Stimulated activated CD8-positive, alpha-beta memory T cell treated with anti-CD3 and anti-CD28 coated beads, Interleukin-7, amount 100 ng/mL, for 4 hours (primary cell): ENCODE results near the gene HDGFL3.

Experiments used
- DNase-seq, 2 donors: peaks; one replicate each; pipeline ENCODE4 v3.0.0-alpha.2; 2020; ENCODE audit warnings: low read depth in 2 of 2

Gene HDGFL3

GRCh38 chr15:83127547-83128150 lies 80.0 kb downstream of the HDGFL3 start:
- DNase-seq, result no peak

- no peak for DNase-seq
These were observed 84.1 kb downstream of the HDGFL3 start for GRCh38 chr15:83123529-83123928.

GRCh38 chr15:83119968-83120581 lies 87.5 kb downstream of the HDGFL3 start:
- no peak for DNase-seq

- no peak for DNase-seq
These were observed 88.7 kb downstream of the HDGFL3 start for GRCh38 chr15:83118968-83119367.

- DNase-seq, result no peak
These were observed 89.3 kb downstream of the HDGFL3 start for GRCh38 chr15:83118291-83118827.

GRCh38 chr15:83115831-83116565 lies 91.6 kb downstream of the HDGFL3 start:
- DNase-seq, result no peak

GRCh38 chr15:83115410-83115809 lies 92.2 kb downstream of the HDGFL3 start:
- DNase-seq, result no peak

- no peak for DNase-seq
These were observed 92.8 kb downstream of the HDGFL3 start for GRCh38 chr15:83114856-83115255.

GRCh38 chr15:83113881-83114674 lies 93.5 kb downstream of the HDGFL3 start:
- DNase-seq, result no peak

- DNase-seq, result no peak
These were observed 94.7 kb downstream of the HDGFL3 start for GRCh38 chr15:83112956-83113299.

GRCh38 chr15:83112233-83112955 lies 95.2 kb downstream of the HDGFL3 start:
- DNase-seq, result no peak

GRCh38 chr15:83111149-83111548 lies 96.5 kb downstream of the HDGFL3 start:
- no peak for DNase-seq

GRCh38 chr15:83110381-83110780 lies 97.2 kb downstream of the HDGFL3 start:
- DNase-seq, result no peak

- no peak for DNase-seq
These were observed 98.1 kb downstream of the HDGFL3 start for GRCh38 chr15:83109532-83109931.

GRCh38 chr15:83108266-83109219 lies 99.1 kb downstream of the HDGFL3 start:
- DNase-seq, result no peak

GRCh38 chr15:83107841-83108181 lies 99.8 kb downstream of the HDGFL3 start:
- DNase-seq, result no peak

- peak in 1 of 2 donors; percentile 13 for DNase-seq
These were observed 100.4 kb downstream of the HDGFL3 start, which contains the start of gene TM6SF1 for GRCh38 chr15:83106994-83107840. TM6SF1 (plus strand) TSS chr15:83107645; CDS start chr15:83107681, 36 bp downstream.

- DNase-seq, result no peak
These were observed 102.2 kb downstream of the HDGFL3 start for GRCh38 chr15:83105440-83105839.

GRCh38 chr15:83104141-83104540 lies 103.5 kb downstream of the HDGFL3 start:
- no peak for DNase-seq
